ENCODE data around the gene TKTL1. TPM values are rescaled to one million over a fixed set of nuclear protein-coding genes. Genes with fewer than 3 reads are reported as not detected.

Gene TKTL1
- total RNA-seq, 2 experiments from 2014 or later: 0.06 to 0.78 TPM

- no peak for DNase-seq (ENCODE audit: low spot score)
- Histone ChIP-seq H3K9me2 (ENCODE audit: insufficient read depth, low read length) (no peaks in the 10 kb centered on the region), H3K79me2 (ENCODE audit: insufficient read depth, low read depth, low read length) (peaks cover 16% of the 10 kb centered on the region; the same call in 1 of the 2 replicates), H3K4me1 (ENCODE audit: insufficient read depth, low read length, poor library complexity, severe bottlenecking) (peaks cover 10% of the 10 kb centered on the region), H3K4me3 (ENCODE audit: low read depth, low read length, poor library complexity, severe bottlenecking) (no peak overlapping the region), H3K4me2 (ENCODE audit: low read length) (no peak overlapping the region), H2AFZ (ENCODE audit: low read length) (no peak overlapping the region), H3K9me3 (ENCODE audit: low read length) (no peaks in the 10 kb centered on the region), H3K36me3 (ENCODE audit: insufficient read depth, low read length) (peaks cover 35% of the 10 kb centered on the region), H3K27ac (ENCODE audit: low read depth, low read length, poor library complexity, severe bottlenecking) (no peak overlapping the region), H4K20me1 (ENCODE audit: insufficient read depth, low read length) (0 out of 2 replicates have a peak, but pooled peaks cover 3% of the 10 kb centered on the region)
- POLR2A ChIA-PET: no interaction called here
- BruUV-seq (replicated peaks): no TSS peak
- TF ChIP-seq CTCF (conservative IDR thresholded peaks at IDR 0.05; ENCODE audit: low read length) (no peak), EZH2phosphoT487 (IDR thresholded peaks at IDR 0.05; ENCODE audit: borderline replicate concordance, low read depth, low read length) (no peak)
- CTCF ChIA-PET (ENCODE audit: unreplicated experiment): no interaction called here
- intact Hi-C loops (cut with micrococcal nuclease; ENCODE audit: unreplicated experiment): no loop called here
These were observed 70.5 kb downstream of the TKTL1 start for GRCh38 chrX:154365997-154366665.

GRCh38 chrX:154366666-154367055 is 71.1 kb downstream of the TKTL1 start:
- H2AFZ ChIP-seq (ENCODE audit: low read length): no peak overlapping the region
- no peak overlapping the region for H3K27ac ChIP-seq (ENCODE audit: low read depth, low read length, poor library complexity, severe bottlenecking)
- TF ChIP-seq CTCF (conservative IDR thresholded peaks at IDR 0.05; ENCODE audit: low read length) (no peak), EZH2phosphoT487 (IDR thresholded peaks at IDR 0.05; ENCODE audit: borderline replicate concordance, low read depth, low read length) (no peak)
- no TSS peak for BruUV-seq (replicated peaks)
- ChIA-PET POLR2A (no interaction called here), CTCF (ENCODE audit: unreplicated experiment) (no interaction called here)
- intact Hi-C loops (cut with micrococcal nuclease; ENCODE audit: unreplicated experiment): no loop called here
- H3K4me2 ChIP-seq (ENCODE audit: low read length): no peak overlapping the region
- no peaks in the 10 kb centered on the region for H3K9me2 ChIP-seq (ENCODE audit: insufficient read depth, low read length)
- H4K20me1 ChIP-seq (ENCODE audit: insufficient read depth, low read length): 0 out of 2 replicates have a peak, but pooled peaks cover 3% of the 10 kb centered on the region
- H3K4me1 ChIP-seq (ENCODE audit: insufficient read depth, low read length, poor library complexity, severe bottlenecking): peaks cover 12% of the 10 kb centered on the region
- no peak overlapping the region for H3K4me3 ChIP-seq (ENCODE audit: low read depth, low read length, poor library complexity, severe bottlenecking)
- no peak for DNase-seq (ENCODE audit: low spot score)
- H3K36me3 ChIP-seq (ENCODE audit: insufficient read depth, low read length): peaks cover 30% of the 10 kb centered on the region
- H3K79me2 ChIP-seq (ENCODE audit: insufficient read depth, low read depth, low read length): peaks cover 16% of the 10 kb centered on the region; the same call in 1 of the 2 replicates
- H3K9me3 ChIP-seq (ENCODE audit: low read length): no peaks in the 10 kb centered on the region
